Breast epithelium (tissue), 4 donors: ENCODE results near the gene RPP14. TPM values are rescaled to one million over a fixed set of nuclear protein-coding genes. Genes with fewer than 3 reads are reported as not detected.

Experiments
- DNase-seq, 2 donors: peaks; one replicate each; pipeline ENCODE4 v3.0.0-alpha.2; 2019; ENCODE audit warnings: low spot score in 2 of 2
- H3K27ac ChIP-seq, 2 donors: fragments of 200-600 bp; sonication (generic) in 1 of 2; one replicate each; pipeline ENCODE4 v1.5.1; 2016 to 2019; ENCODE audit warnings: mild to moderate bottlenecking in 1 of 2
- H3K27me3 ChIP-seq, 2 donors: fragments of 200-600 bp; sonication (generic) in 1 of 2; one replicate each; pipeline versions ENCODE4 v1.5.1 to v1.6.0; 2017 to 2019; ENCODE audit warnings: control low read depth in 1 of 2, mild to moderate bottlenecking in 1 of 2
- H3K36me3 ChIP-seq: fragments of 200-600 bp; one replicate; pipeline ENCODE4 v1.5.1; 2019
- H3K4me1 ChIP-seq, 2 donors: fragments of 200-600 bp; sonication (generic); one replicate each; pipeline ENCODE4 v1.5.1; 2016 to 2019; ENCODE audit warnings: control low read depth in 1 of 2
- H3K4me3 ChIP-seq, 3 donors: fragments of 200-600 bp; sonication (generic); 1 replicate in 2 of 3; 2 replicates in 1 of 3; pipeline ENCODE4 v1.5.1; 2016 to 2019; ENCODE audit warnings: mild to moderate bottlenecking in 3 of 3, moderate library complexity in 2 of 3
- H3K9me3 ChIP-seq, 2 donors: fragments of 200-600 bp; sonication (generic) in 1 of 2; one replicate each; pipeline ENCODE4 v1.5.1; 2016 to 2019; ENCODE audit warnings: control low read depth in 1 of 2
- CTCF ChIP-seq, 3 donors: fragments of 450-650 bp; IDR thresholded peaks; one replicate each; pipeline ENCODE4 v1.5.1; 2016 to 2017; ENCODE audit warnings: antibody characterized with exemption in 3 of 3, mild to moderate bottlenecking in 3 of 3, moderate library complexity in 3 of 3
- POLR2A ChIP-seq: fragments of 450-650 bp; IDR thresholded peaks from one replicate; pipeline ENCODE4 v1.6.1; 2016; ENCODE audit warnings: antibody characterized with exemption, mild to moderate bottlenecking, moderate library complexity
- POLR2AphosphoS5 ChIP-seq, 3 donors: sonication (generic); formaldehyde crosslinking; IDR thresholded peaks; one replicate each; pipeline ENCODE4 v1.6.1; 2017; ENCODE audit warnings: antibody characterized with exemption in 3 of 3
- intact Hi-C: fragments of 100-400 bp; cut with DNase I; formaldehyde crosslinking; loops from one replicate; pipeline ENCODE4 v1.15.1; 2023; ENCODE audit warnings: low total_unique reads
- total RNA-seq, 3 donors: library from RNA; depleted of rRNA; stranded (reverse); fragments of >200 nt; gene quantifications; one replicate each; pipeline ENCODE4 v1.1.0, GENCODE V29; 2016

Gene RPP14
- total RNA-seq, 3 donors from 2014 or later: 6.2 to 11.0 (median 10.8) TPM

- Histone ChIP-seq H3K9me3 (no peaks in the 10 kb centered on the region), H3K4me1 (no peaks in the 10 kb centered on the region), H3K4me3 (no peak overlapping the region), H3K27me3 (no peaks in the 10 kb centered on the region), H3K36me3 (no peaks in the 10 kb centered on the region), H3K27ac (no peak overlapping the region)
- intact Hi-C loops: no loop called here
- TF ChIP-seq POLR2A: no peak
- no peak for TF ChIP-seq CTCF (IDR thresholded peaks at IDR 0.05)
- no peak for TF ChIP-seq POLR2AphosphoS5 (IDR thresholded peaks at IDR 0.05)
- no peak for DNase-seq
These were observed 60.7 kb downstream of the RPP14 start for GRCh38 chr3:58366699-58367098.

- intact Hi-C loops: no loop called here
- no peak for TF ChIP-seq POLR2AphosphoS5 (IDR thresholded peaks at IDR 0.05)
- no peak for TF ChIP-seq POLR2A
- TF ChIP-seq CTCF (IDR thresholded peaks at IDR 0.05): no peak
- no peaks in the 10 kb centered on the region for H3K4me1 ChIP-seq
These were observed 63.0 kb downstream of the RPP14 start for GRCh38 chr3:58369038-58369437.

More at GRCh38 chr3:58369038-58369437, 63.0 kb downstream of the RPP14 start:
- H3K27me3 ChIP-seq: no peaks in the 10 kb centered on the region
- no peak for DNase-seq
- H3K36me3 ChIP-seq: no peaks in the 10 kb centered on the region
- no peak overlapping the region for H3K27ac ChIP-seq
- H3K9me3 ChIP-seq: no peaks in the 10 kb centered on the region
- no peak overlapping the region for H3K4me3 ChIP-seq

Other genes with a start within 250 kb of the RPP14 start
- 1 to 10 TPM in 2 of 3 donors, under 1 TPM in 1; 0.44 to 9.2 (median 5.6) TPM for gene DNASE1L3, start 95.3 kb upstream of the RPP14 start, total RNA-seq
- 10 to 100 TPM; 10.2 to 22.2 (median 13.4) TPM for gene ABHD6, start 68.5 kb upstream of the RPP14 start, total RNA-seq
- gene HTD2, start 275 bp downstream of the RPP14 start, total RNA-seq: 10 to 100 TPM; 10.6 to 19.6 (median 11.1) TPM
- gene PXK, start 26.6 kb downstream of the RPP14 start, total RNA-seq: 10 to 100 TPM; 30.3 to 36.1 (median 34.6) TPM
- gene PDHB, start 127.6 kb downstream of the RPP14 start, total RNA-seq: 10 to 100 TPM; 56.0 to 68.2 (median 57.1) TPM
- gene KCTD6, start 185.9 kb downstream of the RPP14 start, total RNA-seq: 10 to 100 TPM; 15.4 to 30.7 (median 16.3) TPM
- gene ACOX2, start 230.9 kb downstream of the RPP14 start, total RNA-seq: 10 to 100 TPM; 12.1 to 31.5 (median 17.6) TPM